Smooth muscle cell (in vitro differentiated cells): ENCODE results near the gene SGIP1. TPM values are rescaled to one million over a fixed set of nuclear protein-coding genes. Genes with fewer than 3 reads are reported as not detected.
A peak's percentile ranks its signal among the peaks of the same experiment; 100 is the strongest.

ENCODE experiments used
- DNase-seq: peaks from one replicate; lab custom pipeline; 2025; ENCODE audit not compliant: unreplicated experiment; lab: John Stamatoyannopoulos, UW
- H2AFZ ChIP-seq: fragments of 200-600 bp; sonication (generic); 2 replicates; pipeline ENCODE4 v1.6.0; 2016; ENCODE audit warnings: antibody characterized with exemption, low read depth, mild to moderate bottlenecking
- H3F3A ChIP-seq: fragments of 200-600 bp; sonication (generic); 2 replicates; pipeline ENCODE4 v1.6.0; 2017; ENCODE audit warnings: antibody characterized with exemption, low read depth
- H3K27ac ChIP-seq: fragments of 200-600 bp; sonication (generic); 2 replicates; pipeline ENCODE4 v1.5.1; 2016; ENCODE audit warnings: low read depth, mild to moderate bottlenecking
- H3K27me3 ChIP-seq: fragments of 200-600 bp; sonication (generic); 2 replicates; pipeline ENCODE4 v1.6.1; 2016; ENCODE audit warnings: low read depth, mild to moderate bottlenecking
- H3K36me3 ChIP-seq: fragments of 200-600 bp; sonication (generic); 2 replicates; pipeline ENCODE4 v1.5.1; 2016; ENCODE audit warnings: low read depth
- H3K4me1 ChIP-seq: fragments of 200-600 bp; sonication (generic); 2 replicates; pipeline ENCODE4 v1.5.1; 2016; ENCODE audit warnings: low read depth
- H3K4me2 ChIP-seq: fragments of 200-600 bp; sonication (generic); 2 replicates; pipeline ENCODE4 v1.6.0; 2016; ENCODE audit warnings: mild to moderate bottlenecking
- H3K4me3 ChIP-seq: fragments of 200-600 bp; sonication (generic); 2 replicates; pipeline ENCODE4 v1.5.1; 2016; ENCODE audit warnings: mild to moderate bottlenecking
- H3K79me2 ChIP-seq: fragments of 200-600 bp; sonication (generic); 2 replicates; pipeline ENCODE4 v1.6.0; 2016; ENCODE audit warnings: low read depth, mild to moderate bottlenecking
- H3K9ac ChIP-seq: fragments of 200-600 bp; sonication (generic); 2 replicates; pipeline ENCODE4 v1.6.0; 2016; ENCODE audit warnings: low read depth
- H3K9me3 ChIP-seq: fragments of 200-600 bp; sonication (generic); replicated peaks from 2 replicates; pipeline ENCODE4 v1.5.1; 2016; ENCODE audit warnings: low read depth
- H4K20me1 ChIP-seq: fragments of 200-600 bp; sonication (generic); 2 replicates; pipeline ENCODE4 v1.6.0; 2016; ENCODE audit warnings: low read depth
- WGBS: methylation state at CpG from one replicate; pipeline ENCODE4 v1.1.7; 2016; ENCODE audit warnings: low lambda C conversion rate; 5-methylcytosine and 5-hydroxymethylcytosine counted together
- polyA plus RNA-seq: library from polyadenylated mRNA; unstranded; fragments of >200 nt; fragmentation: Nextera tagmentation; extraction: Ambion mirVana; gene quantifications from 2 replicates; pipeline ENCODE4 v1.2.1, GENCODE V29; 2016
- total RNA-seq: library from RNA; depleted of rRNA; stranded (reverse); fragments of >200 nt; gene quantifications from 2 replicates; pipeline ENCODE4 v1.2.3, GENCODE V29; 2014
- TF ChIP-seq, protein P1 (sequence below): fragments of 200-600 bp; sonication (generic); IDR thresholded peaks from 2 replicates; pipeline ENCODE4 v1.5.1; 2017; ENCODE audit warnings: borderline replicate concordance, mild to moderate bottlenecking, antibody characterized with exemption; ENCODE audit not compliant: insufficient read depth, poor library complexity, severe bottlenecking

The SGIP1 gene, protein sequence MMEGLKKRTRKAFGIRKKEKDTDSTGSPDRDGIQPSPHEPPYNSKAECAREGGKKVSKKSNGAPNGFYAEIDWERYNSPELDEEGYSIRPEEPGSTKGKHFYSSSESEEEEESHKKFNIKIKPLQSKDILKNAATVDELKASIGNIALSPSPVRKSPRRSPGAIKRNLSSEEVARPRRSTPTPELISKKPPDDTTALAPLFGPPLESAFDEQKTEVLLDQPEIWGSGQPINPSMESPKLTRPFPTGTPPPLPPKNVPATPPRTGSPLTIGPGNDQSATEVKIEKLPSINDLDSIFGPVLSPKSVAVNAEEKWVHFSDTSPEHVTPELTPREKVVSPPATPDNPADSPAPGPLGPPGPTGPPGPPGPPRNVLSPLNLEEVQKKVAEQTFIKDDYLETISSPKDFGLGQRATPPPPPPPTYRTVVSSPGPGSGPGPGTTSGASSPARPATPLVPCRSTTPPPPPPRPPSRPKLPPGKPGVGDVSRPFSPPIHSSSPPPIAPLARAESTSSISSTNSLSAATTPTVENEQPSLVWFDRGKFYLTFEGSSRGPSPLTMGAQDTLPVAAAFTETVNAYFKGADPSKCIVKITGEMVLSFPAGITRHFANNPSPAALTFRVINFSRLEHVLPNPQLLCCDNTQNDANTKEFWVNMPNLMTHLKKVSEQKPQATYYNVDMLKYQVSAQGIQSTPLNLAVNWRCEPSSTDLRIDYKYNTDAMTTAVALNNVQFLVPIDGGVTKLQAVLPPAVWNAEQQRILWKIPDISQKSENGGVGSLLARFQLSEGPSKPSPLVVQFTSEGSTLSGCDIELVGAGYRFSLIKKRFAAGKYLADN
- total RNA-seq (3.5 and 6.1 TPM in 2 replicates), polyA plus RNA-seq (0.89 and 2.2 TPM in 2 replicates)

DNA sequence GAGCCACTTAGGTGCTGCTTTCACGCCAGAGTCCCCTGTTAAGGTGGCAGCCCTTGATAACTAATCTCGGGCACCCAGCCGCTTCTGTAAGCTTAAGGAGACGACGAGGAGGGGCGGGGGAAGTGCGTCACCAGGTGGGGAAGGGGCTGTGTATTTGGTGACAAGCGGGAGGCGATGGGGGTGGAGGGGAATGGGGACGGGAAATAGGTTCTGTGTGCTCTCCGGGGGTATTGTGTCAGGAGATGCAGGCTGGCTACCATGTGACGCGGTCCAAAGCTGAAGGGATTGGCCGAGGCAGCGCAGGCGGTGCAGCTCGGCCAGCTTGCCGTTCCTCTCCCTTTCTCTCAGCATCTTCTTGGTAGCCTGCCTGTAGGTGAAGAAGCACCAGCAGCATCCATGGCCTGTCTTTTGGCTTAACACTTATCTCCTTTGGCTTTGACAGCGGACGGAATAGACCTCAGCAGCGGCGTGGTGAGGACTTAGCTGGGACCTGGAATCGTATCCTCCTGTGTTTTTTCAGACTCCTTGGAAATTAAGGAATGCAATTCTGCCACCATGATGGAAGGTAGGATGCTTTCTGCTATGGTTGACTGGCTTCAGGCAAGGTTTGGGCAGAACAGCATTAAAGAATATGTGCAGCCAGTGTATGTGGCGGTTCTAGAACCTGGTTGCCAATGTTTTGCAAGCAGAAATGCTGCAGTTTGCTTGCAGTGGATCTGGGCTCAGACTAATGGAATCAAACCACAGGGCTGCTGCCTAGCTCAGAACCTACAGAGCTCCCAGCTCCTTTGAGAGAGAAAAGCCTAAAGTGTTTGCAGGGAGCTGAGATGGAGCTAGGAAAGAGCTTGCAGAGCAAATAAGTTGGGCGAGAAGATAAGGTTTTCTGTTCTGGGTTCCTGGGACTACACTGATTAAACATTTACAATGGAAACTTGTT, at the start of gene SGIP1:
Gene SGIP1, plus strand, starts transcription at position 350 of the 937 bp plus-strand sequence. Its CDS starts 206 bp downstream, at position 556.
- WGBS, result 17% methylated on average over 25 of the region's 25 CpGs
- Histone ChIP-seq H3K27ac (peak within 1 kb of the TSS; percentile 29), H4K20me1 (no peaks in the 10 kb centered on the region), H3K9me3 (no peaks in the 10 kb centered on the region), H2AFZ (peak within 1 kb of the TSS; percentile 95), H3K9ac (peak within 1 kb of the TSS; percentile 44), H3K27me3 (peaks cover 11% of the 10 kb centered on the region), H3K4me3 (peak within 1 kb of the TSS; percentile 62), H3K79me2 (no peaks in the 10 kb centered on the region), H3K4me2 (peak within 1 kb of the TSS; percentile 90), H3K4me1 (peaks cover 4% of the 10 kb centered on the region), H3K36me3 (no peaks in the 10 kb centered on the region), H3F3A (peaks cover 3% of the 10 kb centered on the region)
- TF ChIP-seq, protein P1, sequence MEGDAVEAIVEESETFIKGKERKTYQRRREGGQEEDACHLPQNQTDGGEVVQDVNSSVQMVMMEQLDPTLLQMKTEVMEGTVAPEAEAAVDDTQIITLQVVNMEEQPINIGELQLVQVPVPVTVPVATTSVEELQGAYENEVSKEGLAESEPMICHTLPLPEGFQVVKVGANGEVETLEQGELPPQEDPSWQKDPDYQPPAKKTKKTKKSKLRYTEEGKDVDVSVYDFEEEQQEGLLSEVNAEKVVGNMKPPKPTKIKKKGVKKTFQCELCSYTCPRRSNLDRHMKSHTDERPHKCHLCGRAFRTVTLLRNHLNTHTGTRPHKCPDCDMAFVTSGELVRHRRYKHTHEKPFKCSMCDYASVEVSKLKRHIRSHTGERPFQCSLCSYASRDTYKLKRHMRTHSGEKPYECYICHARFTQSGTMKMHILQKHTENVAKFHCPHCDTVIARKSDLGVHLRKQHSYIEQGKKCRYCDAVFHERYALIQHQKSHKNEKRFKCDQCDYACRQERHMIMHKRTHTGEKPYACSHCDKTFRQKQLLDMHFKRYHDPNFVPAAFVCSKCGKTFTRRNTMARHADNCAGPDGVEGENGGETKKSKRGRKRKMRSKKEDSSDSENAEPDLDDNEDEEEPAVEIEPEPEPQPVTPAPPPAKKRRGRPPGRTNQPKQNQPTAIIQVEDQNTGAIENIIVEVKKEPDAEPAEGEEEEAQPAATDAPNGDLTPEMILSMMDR, result no peak
- DNase-seq, result no peak

DNA sequence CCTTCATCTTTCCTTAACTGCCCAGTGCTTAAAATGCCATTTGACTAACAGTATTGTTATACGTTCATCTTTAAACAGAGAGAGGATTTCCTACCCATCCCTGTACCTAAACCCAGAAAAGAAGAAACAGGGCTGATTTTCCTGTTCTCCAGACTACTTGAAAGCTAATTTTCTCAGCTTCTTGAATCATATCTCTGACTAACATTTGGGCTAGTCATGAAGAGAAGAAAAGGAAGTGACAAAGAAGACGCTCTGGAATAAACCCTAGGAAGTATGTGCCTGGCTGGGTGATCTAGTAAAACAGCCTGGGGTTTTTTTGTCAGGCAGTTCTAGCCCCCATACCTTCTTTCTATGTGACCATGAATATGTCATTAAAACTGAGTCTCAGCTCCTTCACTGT, 44.8 kb upstream of the SGIP1 start:
- Histone ChIP-seq H3K79me2 (no peaks in the 10 kb centered on the region), H3K9me3 (no peaks in the 10 kb centered on the region), H4K20me1 (no peaks in the 10 kb centered on the region), H3K4me3 (no peak overlapping the region), H3F3A (peaks cover 7% of the 10 kb centered on the region), H3K27ac (peak overlapping the region; percentile 76), H3K4me1 (no peaks in the 10 kb centered on the region), H3K27me3 (no peaks in the 10 kb centered on the region), H3K9ac (no peak overlapping the region), H3K4me2 (peak overlapping the region; percentile 36), H3K36me3 (no peaks in the 10 kb centered on the region), H2AFZ (peak overlapping the region; percentile 23)
- DNase-seq, result no peak
- whole genome bisulfite sequencing, result 21% methylated on average over 2 of the region's 2 CpGs
- TF ChIP-seq, protein P1, result no peak

DNA sequence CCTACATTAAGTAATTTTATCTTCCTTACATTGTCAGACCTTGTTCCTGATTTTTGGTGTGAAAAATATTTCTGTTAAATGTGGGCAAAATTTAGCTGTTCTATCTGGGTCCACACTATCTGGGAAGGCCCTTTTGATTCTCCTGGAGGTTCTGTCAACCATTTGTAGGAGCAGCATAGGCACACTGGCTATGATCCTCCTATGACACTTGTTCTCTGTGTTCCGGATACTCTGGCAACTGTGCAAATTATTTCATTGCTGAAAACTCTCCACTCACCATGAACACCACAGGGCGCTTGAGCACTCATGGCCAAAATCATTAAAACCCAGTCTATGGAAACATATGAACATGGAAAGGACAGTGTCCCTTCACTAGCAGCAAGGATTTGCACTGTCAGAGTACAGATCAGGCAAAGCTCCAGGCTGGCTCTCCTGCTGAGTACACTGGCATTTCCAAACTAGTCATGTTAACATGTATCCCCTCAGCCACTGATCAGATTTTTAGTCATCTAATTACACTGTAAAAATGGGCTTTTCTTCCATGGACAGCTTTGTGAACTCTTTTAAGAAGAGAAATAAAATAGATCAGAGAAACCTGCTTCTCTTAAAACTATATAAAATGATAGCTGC, 43.9 kb upstream of the SGIP1 start:
- Histone ChIP-seq H3K4me1 (no peaks in the 10 kb centered on the region), H3K79me2 (no peaks in the 10 kb centered on the region), H2AFZ (peak overlapping the region; percentile 58), H4K20me1 (no peaks in the 10 kb centered on the region), H3K36me3 (no peaks in the 10 kb centered on the region), H3F3A (peaks cover 7% of the 10 kb centered on the region), H3K27ac (peak overlapping the region; percentile 76), H3K9ac (peak overlapping the region; percentile 17), H3K9me3 (no peaks in the 10 kb centered on the region), H3K27me3 (no peaks in the 10 kb centered on the region), H3K4me2 (peak overlapping the region; percentile 44), H3K4me3 (no peak overlapping the region)
- WGBS, result 93% methylated on average over 2 of the region's 2 CpGs
- no peak for DNase-seq
- TF ChIP-seq, protein P1, result no peak
